Inflammatory macrophage treated with lipopolysaccharide for 1 hour (primary cell): ENCODE results near the gene ALOX12B.
"Not testable (repeated sequence)": the region's sequence is repeated elsewhere in the genome, so short reads cannot be mapped to it uniquely, and the experiment has no call there.

Experiments
- DNase-seq, 2 donors: peaks; one replicate each; pipeline ENCODE4 v3.0.0-alpha.2; 2020 to 2022

ALOX12B gene

DNA sequence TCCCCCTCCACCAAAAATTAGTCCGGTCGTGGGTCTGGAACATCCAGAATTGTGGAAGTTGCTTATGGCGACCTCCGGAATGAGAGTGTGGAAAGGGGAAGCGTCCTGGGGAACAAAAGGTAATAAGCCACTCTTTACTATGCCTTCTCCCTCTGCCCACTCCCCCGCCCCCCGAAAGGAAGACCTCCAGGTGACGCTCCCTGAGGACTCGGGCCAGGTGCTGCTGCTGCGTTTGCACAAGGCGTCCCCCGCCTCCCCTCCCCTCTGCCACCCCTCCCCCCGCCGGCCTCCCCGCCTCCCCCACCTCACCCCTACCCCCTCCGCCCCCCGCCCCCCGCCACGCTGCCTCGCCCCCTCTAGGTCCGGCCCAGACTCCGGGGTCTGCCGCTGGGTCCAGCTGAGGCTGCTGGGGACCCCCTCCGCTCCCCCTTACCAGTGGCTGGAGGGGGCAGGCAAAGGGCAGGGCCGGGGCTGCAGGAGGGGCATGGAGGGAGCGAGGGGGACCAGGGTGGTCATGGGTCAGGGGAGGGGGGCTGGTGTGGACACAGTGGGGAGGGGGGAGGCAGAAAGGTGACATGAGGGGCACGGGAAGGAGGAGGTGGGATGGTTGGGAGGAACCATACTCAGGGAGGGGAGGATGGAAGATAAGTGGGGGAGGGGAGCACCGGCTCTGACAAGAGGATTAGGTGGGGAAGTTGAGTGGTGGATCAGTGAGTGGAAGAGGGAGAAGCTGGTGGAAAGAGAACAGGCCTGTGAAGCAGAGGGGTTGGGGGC, 23.6 kb downstream of the ALOX12B start:
- DNase-seq = no peak

DNA sequence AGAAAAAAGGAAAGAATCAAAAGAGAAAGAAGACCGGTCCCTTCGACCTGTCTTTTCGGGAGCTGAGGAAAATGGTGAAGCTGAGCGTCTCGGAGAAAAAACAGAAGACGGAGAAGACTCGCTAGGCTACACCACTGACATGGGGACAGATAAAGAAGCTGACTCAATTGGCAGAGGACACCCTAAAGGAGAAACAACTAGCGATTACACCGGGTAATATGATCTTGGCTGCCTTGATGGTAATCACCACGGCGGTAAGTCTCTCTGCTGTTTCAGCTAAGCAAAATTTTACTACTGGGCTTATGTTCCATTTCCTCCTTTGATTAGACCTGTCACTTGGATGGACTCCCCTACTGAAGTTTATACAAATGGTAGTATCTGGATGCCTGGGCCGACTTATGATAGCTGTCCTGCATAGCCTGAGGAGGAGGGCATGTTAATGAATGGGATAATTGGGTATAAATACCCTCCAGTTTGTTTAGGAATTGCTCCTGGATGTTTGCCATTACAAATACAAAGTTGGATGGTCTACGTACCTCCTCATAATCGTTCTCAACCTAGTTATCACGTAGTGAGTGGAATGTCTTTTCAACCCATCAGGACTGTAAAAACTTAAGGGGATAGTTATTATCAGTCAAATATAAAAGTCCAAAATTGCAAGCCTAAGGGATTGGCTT, 24.6 kb downstream of the ALOX12B start:
- DNase-seq = no peak

DNA sequence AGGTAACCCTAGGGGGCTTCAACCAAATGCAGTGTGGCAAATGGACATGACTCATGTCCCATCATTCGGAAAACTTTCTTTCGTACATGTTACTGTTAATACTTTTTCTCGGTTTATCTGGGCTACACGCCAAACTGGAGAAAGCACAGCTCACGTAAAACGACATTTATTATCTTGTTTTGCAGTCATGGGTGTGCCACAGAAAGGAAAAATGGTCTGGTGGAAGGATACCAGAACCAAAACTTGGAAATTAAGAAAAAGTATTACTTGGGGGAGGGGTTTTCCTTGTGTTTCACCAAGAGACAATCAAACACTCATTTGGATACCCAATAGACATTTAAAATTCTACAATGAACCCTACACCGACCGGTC, 25.1 kb downstream of the ALOX12B start:
- DNase-seq = no peak

DNA sequence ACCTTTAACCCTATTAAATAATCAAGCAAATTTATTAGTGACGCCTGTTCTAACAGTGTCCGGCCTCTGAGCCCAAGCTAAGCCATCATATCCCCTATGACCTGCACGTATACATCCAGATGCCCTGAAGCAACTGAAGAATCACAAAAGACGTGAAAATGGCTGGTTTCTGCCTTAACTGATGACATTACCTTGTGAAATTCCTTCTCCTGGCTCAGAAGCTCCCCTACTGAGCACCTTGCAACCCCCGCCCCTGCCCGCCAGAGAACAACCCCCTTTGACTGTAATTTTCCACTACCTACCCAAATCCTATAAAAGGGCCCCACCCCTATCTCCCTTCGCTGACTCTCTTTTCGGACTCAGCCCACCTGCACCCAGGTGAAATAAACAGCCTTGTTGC, 25.7 kb downstream of the ALOX12B start:
- not testable (repeated sequence) for DNase-seq

DNA sequence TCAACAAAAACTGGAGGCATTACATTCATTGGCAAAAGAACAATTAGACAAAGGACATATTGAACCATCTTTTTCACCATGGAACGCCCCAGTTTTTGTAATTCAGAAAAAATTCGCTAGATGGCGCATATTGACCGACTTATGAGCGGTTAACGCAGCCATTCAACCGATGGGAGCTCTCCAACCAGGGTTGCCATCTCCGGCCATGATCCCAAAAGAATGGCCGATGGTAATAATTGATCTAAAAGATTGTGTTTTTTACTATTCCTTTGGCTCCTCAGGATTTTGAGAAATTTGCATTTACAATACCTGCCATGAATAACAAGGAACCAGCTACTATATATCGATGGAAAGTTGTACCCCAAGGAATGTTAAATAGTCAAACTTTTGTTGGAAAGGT, 27.2 kb downstream of the ALOX12B start:
- DNase-seq = peak; percentile 61 to 99

DNA sequence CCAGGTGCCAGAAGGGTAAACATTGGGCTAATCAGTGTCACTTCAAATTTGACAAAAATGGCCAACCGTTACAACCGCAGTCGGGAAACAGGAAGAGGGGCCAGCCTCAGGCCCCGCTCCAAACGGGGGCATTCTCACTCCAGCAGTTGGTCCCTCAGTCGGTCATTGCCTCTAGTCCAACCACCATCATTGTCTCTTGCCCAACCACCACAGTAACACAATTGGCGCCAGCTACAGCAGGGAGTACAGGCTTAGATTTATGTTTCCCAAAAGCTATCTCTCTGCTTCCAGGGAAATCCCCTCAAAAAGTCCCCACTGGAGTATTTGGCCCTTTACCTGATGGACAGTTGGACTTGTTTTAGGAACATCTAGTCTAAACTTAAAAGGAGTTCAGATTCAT, 28.4 kb downstream of the ALOX12B start:
- DNase-seq = no peak

DNA sequence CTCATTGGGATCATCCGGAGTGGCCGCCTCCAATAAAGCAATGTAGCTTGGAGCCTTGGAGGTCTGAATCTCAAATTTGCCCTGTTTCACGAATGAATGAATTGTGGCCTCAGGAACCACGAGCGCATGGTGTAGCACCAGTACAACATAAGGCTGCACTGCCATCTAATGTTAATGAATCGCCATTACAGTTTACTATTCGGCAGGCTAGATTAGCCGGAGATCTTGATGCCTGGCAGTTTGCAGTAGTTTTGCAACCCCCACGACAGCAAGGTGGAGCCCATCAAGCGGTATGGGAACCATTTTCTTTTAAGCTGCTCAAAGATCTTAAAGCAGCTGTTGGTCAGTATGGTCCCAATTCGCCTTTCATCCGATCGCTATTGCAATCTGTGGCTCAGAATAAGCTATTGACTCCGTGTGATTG, 29.8 kb downstream of the ALOX12B start:
- DNase-seq = peak; percentile 67 to 92

DNA sequence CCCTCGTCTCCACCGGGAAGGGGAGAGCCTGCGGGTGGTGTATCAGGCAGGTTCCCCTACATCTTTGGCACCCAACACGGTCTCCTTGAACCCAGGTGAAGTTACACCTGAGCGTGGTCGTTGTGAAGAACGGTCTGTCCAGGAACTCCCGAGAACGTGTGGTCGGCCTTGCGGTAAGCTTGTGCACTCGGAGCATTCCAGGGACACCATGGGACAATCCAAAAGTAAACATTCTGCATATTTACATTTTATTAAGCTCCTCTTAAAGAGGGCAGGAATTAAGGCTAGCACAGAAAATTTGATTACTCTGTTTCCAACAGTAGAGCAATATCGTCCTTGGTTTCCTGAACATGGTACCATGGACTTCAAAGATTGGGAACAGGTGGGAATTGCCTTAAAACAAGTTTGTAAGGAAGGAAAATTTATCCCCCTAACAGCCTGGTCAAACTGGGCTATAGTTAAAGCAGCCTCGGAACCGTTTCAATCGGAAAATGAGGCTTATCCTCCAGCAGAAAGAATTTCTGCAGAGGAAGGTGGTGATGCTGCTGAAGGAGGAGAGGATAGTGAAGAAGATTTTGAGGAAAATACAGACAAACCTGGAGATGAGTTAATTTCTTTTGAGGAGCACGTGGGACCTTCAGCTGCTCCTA, 30.4 kb downstream of the ALOX12B start:
- DNase-seq = no peak

DNA sequence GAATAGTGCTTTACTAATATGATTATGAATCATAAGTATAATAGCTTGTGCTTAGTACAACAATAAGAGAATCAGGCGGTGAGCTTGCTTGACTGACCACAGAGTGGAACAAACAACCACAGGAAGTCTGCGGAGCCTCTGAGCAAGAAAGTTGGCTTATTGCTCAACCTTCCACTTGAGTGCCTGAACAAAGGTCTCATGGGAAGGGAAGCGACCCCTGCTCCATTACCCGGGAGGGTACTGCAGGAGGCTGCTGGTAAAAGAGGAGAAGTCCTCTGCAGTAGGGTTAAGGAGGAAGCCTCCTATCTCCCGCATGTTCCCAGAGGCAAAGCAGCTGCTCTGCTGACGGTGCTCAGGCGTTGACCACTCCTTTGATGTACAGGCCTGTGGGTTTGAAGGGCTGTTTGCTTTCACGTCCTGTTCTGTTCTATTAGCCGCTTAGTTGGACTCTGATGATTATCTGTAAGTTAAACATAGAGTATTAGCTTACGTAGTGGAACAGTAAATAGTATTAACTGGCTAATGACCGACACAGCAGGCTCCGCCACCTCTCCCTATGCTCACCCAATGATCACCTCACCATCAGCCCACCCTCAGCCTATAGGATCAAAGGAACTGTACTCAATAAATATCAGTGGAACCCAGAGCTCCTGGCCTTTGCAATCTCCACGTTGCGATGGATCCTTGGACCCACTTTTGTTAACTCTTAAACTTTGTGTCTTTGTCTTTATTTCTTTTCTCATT, 31.1 kb downstream of the ALOX12B start:
- DNase-seq = peak; percentile 78 to 81

DNA sequence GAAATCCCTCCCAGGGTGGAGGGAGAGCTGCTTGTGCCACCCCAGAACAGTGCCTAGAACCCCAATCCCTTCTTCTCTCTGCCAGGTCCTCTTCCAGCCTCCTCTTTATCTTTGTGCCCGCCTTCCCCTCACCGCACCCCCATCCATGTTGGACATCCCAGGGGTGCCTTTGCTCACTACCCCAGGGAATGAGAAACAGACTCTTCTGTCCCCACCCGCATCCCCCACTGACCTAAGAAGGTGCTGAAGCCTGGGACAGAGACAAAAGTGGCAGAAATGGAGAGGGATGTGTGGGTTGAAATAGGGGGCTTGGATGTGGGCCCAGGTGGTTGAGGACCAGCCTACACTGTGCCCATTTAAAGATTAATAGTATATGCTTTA, 31.7 kb downstream of the ALOX12B start:
- DNase-seq = no peak

DNA sequence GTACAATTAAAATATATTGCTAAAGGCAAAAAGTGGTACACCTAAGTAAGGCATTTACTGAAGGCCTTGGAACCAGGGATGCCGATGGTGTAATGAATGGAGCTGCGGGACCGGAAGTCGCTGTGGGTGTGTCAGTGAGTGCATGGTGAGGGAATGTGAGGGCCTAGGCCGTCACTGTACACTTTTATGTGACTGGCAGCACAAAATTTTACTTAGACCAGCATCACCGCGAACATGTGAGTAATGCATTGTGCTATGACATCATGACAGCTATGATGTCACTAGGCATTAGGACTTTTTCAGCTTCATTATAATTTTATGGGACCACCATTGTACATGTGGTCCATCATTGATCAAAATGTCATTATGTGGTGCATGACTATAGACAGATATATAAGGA, 33.9 kb downstream of the ALOX12B start:
- no peak for DNase-seq

DNA sequence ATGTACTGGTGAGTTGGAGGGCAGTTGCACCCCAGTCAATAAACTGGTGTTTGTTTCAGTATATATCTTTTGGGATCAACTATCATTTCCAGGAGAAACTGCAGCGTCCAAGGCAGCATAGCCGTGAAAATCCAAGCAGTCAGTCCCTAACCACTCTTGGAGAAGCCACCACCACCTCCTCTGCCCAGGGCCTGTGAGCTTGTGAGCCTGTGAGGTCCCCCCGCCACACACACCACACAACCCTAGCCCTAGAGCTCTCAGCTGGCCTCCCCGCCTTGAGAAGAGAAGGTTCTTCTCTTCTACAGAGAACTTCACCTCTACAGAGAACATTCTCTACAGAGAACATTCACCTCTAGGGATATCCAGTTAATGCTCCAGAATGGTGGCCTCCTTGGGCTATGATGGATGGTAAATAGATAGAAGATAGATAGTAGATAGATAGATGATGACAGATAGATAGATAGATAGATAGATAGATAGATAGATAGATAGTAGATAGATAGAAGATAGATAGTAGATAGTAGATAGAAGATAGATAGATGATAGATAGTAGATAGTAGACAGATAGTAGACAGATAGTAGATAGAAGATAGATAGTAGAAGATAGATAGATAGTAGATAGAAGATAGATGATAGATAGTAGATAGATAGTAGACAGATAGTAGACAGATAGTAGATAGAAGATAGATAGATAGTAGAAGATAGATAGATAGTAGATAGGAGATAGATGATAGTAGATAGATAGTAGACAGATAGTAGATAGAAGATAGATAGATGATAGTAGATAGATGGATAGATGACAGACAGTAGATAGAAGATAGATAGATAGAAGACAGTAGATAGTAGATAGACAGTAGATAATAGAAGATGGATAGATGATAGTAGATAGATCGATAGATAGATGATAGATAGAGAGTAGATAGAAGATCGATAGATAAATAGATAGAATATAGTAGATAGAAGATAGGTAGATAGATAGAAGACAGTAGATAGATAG, 35.0 kb downstream of the ALOX12B start:
- no peak for DNase-seq

DNA sequence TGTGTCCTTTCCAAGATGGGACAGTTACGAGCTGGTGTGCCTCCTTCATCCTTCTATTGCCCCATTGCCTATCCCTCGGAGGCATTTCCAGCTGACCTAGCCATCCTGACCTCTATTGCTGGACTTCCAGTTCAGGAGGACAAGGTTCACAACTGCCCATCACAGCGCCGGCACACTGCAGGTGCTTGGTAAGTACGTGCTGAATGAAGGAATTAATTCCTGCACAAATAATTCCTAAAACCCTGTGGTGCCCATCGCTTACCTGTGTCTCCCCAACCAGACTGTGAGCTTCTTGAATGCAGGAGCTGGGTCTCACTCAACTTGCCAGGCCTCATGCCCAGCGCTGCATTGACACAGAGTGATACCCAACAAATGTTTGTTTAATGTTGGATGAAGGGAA, 35.7 kb downstream of the ALOX12B start:
- DNase-seq = no peak

DNA sequence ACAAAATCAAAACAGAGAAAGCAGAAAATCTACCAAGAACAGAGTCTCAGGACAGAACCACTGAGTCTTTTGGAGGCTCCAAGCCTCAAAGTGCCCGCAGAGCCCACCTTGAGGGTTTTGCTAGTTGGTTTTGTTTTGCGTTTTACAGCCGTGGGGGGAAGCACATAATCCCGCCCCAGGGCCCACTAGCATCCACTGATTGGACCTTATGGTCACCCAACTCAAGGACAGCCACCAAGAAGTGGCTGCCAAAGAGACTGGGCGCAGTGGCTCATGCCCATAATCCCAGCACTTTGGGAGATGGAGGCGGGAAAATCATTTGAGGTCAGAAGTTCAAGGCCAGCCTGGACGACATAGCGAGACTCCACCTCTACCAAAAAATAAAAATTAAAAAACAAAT, 38.8 kb downstream of the ALOX12B start:
- no peak for DNase-seq

DNA sequence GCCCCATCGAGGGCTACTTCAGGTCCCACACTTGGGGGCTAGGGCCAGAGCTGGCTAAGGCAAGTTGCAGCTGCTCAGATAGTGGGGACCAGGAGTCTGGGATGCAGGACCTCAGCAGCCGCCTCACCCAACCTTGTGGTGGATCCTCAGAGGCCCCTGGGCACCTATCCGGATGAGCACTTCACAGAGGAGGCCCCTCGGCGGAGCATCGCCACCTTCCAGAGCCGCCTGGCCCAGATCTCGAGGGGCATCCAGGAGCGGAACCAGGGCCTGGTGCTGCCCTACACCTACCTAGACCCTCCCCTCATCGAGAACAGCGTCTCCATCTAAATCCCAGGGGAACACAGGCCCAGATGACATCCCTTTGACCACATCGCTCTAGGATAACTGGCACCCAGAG, 39.3 kb downstream of the ALOX12B start:
- DNase-seq = no peak

DNA sequence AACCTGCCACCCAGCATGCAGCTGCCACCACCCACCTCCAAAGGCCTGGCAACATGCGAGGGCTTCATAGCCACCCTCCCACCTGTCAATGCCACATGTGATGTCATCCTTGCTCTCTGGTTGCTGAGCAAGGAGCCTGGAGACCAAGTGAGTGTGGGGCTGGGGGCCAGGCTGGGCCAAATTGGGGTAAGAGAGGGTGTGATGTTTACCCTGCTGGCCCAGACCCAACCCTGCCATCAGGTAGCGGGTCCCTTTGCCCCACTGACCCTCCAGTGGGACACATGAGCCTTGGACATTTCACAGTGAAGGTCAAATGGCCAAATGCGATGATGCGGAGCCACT, 39.8 kb downstream of the ALOX12B start:
- no peak for DNase-seq

DNA sequence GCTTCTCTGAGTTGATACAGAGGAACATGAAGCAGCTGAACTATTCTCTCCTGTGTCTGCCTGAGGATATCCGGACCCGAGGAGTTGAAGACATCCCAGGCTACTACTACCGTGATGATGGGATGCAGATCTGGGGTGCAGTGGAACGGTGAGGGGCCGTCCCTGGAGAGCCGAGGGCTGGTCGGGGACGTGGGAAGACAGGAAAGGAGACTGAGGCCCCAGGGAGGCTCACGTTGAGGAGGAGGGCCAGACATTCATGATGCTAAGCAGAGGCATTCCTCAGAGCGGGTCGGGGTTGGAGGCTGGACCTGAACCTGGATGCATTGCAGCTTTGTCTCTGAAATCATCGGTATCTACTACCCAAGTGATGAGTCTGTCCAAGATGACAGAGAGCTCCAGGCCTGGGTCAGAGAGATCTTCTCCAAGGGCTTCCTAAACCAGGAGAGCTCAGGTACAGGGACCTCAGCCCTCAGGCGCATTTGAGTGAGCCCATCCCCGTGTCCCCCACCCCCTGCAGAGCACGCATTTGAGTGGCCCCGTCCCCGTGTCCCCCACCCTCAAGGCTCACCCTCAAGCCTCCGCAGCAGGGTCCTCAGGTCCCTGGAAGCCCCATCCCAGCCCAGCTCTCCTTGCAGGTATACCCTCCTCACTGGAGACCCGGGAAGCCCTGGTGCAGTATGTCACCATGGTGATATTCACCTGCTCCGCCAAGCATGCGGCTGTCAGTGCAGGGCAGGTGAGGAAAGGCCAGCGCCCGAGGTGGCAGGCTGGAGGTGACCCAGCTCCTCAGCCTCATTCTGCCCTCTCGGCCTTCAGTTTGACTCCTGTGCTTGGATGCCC, 40.4 kb downstream of the ALOX12B start:
- DNase-seq = no peak

DNA sequence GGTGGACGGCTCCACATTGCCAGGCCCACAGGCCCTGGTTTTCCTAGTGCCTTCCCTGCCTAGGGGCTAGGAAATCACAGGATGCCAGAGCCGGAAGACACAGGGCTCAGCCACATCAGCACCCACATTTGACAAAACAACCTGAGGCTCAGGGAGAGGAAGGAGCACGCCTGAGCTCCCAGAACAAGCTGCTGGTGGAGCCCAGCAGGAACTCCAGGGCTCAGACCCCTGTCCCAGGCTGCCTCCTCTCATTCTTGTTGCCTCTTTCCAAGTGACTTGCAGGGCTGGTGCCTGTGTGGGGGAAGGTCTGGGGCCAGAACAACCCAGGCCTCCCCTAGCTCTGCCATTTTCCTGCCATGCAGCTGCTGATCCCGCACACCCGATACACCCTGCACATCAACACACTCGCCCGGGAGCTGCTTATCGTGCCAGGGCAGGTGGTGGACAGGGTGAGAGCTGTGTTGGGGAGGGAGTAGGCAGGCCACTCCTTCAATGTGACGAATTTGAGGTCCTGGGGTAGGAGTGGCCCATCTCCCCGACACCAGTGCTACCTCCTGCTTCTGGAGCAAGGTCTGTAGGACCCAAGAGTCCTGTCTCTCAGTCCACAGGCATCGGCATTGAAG, 41.1 kb downstream of the ALOX12B start:
- no peak for DNase-seq

DNA sequence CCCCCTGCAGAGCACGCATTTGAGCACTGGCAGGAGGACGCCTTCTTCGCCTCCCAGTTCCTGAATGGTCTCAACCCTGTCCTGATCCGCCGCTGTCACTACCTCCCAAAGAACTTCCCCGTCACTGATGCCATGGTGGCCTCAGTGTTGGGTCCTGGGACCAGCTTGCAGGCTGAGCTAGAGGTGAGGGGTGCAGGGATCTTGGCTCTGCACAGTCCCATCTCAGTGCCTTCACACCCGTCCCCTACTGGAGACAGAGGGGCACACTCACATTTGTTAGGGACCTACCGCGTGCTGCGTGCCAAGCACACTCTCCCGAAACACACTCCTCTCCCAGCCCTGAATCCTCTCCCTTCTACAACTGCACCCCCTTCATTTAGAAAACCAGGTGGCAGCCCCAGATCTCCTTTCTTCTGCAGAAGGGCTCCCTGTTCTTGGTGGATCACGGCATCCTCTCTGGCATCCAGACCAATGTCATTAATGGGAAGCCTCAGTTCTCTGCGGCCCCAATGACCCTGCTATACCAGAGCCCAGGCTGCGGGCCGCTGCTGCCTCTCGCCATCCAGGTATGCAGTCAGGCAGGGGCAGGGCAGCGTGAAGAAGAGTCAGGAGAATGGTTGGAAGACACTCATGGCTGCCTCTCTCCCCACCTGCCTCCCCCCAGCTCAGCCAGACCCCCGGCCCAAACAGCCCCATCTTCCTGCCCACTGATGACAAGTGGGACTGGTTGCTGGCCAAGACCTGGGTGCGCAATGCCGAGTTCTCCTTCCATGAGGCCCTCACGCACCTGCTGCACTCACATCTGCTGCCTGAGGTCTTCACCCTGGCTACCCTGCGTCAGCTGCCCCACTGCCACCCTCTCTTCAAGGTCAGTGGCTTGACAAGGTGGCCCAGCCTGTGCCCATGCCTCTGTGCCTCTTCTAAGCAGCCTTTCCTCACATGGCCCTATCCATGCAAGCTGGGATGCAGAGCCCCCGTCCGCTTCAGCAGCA, 42.4 kb downstream of the ALOX12B start:
- DNase-seq = no peak

DNA sequence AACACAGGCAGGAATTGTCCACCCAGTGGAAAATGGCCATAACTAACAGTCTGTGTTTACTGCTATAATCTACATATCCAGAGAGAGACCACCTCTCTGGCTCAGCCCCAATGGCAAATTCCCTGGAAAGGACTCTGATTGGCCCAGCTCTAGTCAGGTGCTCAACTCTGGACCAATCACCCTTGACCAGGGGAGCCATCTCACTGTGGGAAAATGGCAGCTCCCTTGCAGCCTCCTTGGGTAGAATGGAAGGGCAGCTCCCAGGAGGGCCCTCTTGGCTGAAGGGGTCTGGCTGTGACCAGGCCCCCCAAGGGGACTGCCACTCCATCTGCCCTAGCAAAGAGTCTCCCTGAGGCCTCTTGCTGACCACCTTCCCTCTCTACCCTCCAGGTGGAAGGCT, 45.5 kb downstream of the ALOX12B start:
- no peak for DNase-seq
